Stimulated activated naive B cell treated with anti-CD40 and anti-IgM and Interleukin-4, amounts not matched to agents 10 μg/mL and 1 μg/mL and 100 μg/mL, for 72 hours (primary cell): ENCODE measurements around the gene MAN2B2.

ENCODE experiments used
- ATAC-seq, 2 donors: fragments of 150-1000 bp; cut with Tn5 transposase; replicated peaks; 2 replicates each; pipeline ENCODE4 v1.10.0; 2021; ENCODE audit warnings: moderate library complexity in 1 of 2
- DNase-seq: peaks from one replicate; pipeline ENCODE4 v3.0.0; 2021
- H3K27ac Mint-ChIP-seq: one replicate; pipeline ENCODE4 v1.8.0; 2022; ENCODE audit warnings: mild to moderate bottlenecking, mixed read lengths
- H3K27me3 Mint-ChIP-seq, 2 donors: one replicate each; pipeline ENCODE4 v1.8.0; 2022; ENCODE audit warnings: mixed read lengths in 2 of 2
- H3K36me3 Mint-ChIP-seq, 2 donors: one replicate each; pipeline ENCODE4 v1.8.0; 2022; ENCODE audit warnings: mixed read lengths in 2 of 2, mild to moderate bottlenecking in 1 of 2
- H3K4me1 Mint-ChIP-seq, 2 donors: one replicate each; pipeline ENCODE4 v1.8.0; 2022; ENCODE audit warnings: mixed read lengths in 2 of 2, mild to moderate bottlenecking in 1 of 2
- H3K4me3 Mint-ChIP-seq, 2 donors: one replicate each; pipeline ENCODE4 v1.8.0; 2022; ENCODE audit warnings: mild to moderate bottlenecking in 2 of 2, mixed read lengths in 2 of 2, moderate library complexity in 1 of 2
- H3K9me3 Mint-ChIP-seq, 2 donors: one replicate each; pipeline ENCODE4 v1.8.0; 2022; ENCODE audit warnings: mixed read lengths in 2 of 2, mild to moderate bottlenecking in 1 of 2

Gene MAN2B2

GRCh38 chr4:6567218-6567617 is 7.8 kb upstream of the MAN2B2 start:
- Mint-ChIP-seq H3K27ac (no peak overlapping the region), H3K4me1 (peaks cover 0 to 2% of the 10 kb centered on the region in 2 donors), H3K9me3 (peaks cover 0 to 6% of the 10 kb centered on the region in 2 donors), H3K4me3 (no peak overlapping the region), H3K27me3 (peaks cover 52 to 70% of the 10 kb centered on the region in 2 donors), H3K36me3 (peaks cover 4 to 8% of the 10 kb centered on the region in 2 donors)
- DNase-seq: no peak
- ATAC-seq: no peak

- Mint-ChIP-seq H3K9me3 (peaks cover 0 to 6% of the 10 kb centered on the region in 2 donors), H3K27ac (no peak overlapping the region), H3K4me1 (peaks cover 0 to 2% of the 10 kb centered on the region in 2 donors), H3K4me3 (no peak overlapping the region), H3K27me3 (peaks cover 46 to 63% of the 10 kb centered on the region in 2 donors), H3K36me3 (peaks cover 4 to 8% of the 10 kb centered on the region in 2 donors)
- no peak for ATAC-seq
- DNase-seq: no peak
Measured at GRCh38 chr4:6568148-6568547, 6.8 kb upstream of the MAN2B2 start.

GRCh38 chr4:6568689-6569332 is 6.2 kb upstream of the MAN2B2 start:
- H3K4me1 Mint-ChIP-seq: peaks cover 0 to 2% of the 10 kb centered on the region in 2 donors
- H3K27me3 Mint-ChIP-seq: peaks cover 46 to 63% of the 10 kb centered on the region in 2 donors
- H3K36me3 Mint-ChIP-seq: peaks cover 4 to 8% of the 10 kb centered on the region in 2 donors
- H3K4me3 Mint-ChIP-seq: no peak overlapping the region
- ATAC-seq (no peak), DNase-seq (no peak)
- H3K27ac Mint-ChIP-seq: no peak overlapping the region
- peaks cover 0 to 6% of the 10 kb centered on the region in 2 donors for H3K9me3 Mint-ChIP-seq

- no peak overlapping the region for H3K4me3 Mint-ChIP-seq
- DNase-seq: no peak
Measured at GRCh38 chr4:6571608-6572007, 3.4 kb upstream of the MAN2B2 start.

GRCh38 chr4:6573551-6573950 is 1.4 kb upstream of the MAN2B2 start:
- peaks cover 11 to 16% of the 10 kb centered on the region in 2 donors for H3K36me3 Mint-ChIP-seq
- H3K27ac Mint-ChIP-seq: no peak overlapping the region
- H3K4me3 Mint-ChIP-seq: peak overlapping the region in 1 of 2 donors; percentile 17
- peaks cover 7 to 19% of the 10 kb centered on the region in 2 donors for H3K4me1 Mint-ChIP-seq
- ATAC-seq (no peak), DNase-seq (no peak)
- H3K9me3 Mint-ChIP-seq: peaks cover 0 to 2% of the 10 kb centered on the region in 2 donors
- H3K27me3 Mint-ChIP-seq: peaks cover 10 to 21% of the 10 kb centered on the region in 2 donors

More at GRCh38 chr4:6571608-6572007, 3.4 kb upstream of the MAN2B2 start:
- Mint-ChIP-seq H3K4me1 (peaks cover 4 to 13% of the 10 kb centered on the region in 2 donors), H3K36me3 (no peaks in the 10 kb centered on the region), H3K9me3 (peaks cover 0 to 2% of the 10 kb centered on the region in 2 donors), H3K27ac (no peak overlapping the region), H3K27me3 (peaks cover 26 to 40% of the 10 kb centered on the region in 2 donors)
- no peak for ATAC-seq

GRCh38 chr4:6573986-6574746 is 823 bp upstream of the MAN2B2 start:
- Mint-ChIP-seq H3K27ac (peak overlapping the region; percentile 92), H3K27me3 (peaks cover 5 to 16% of the 10 kb centered on the region in 2 donors), H3K4me1 (peaks cover 7 to 19% of the 10 kb centered on the region in 2 donors), H3K4me3 (peak overlapping the region; percentile 91 to 92), H3K9me3 (peaks cover 0 to 2% of the 10 kb centered on the region in 2 donors), H3K36me3 (peaks cover 14 to 21% of the 10 kb centered on the region in 2 donors)
- peak in 1 of 2 donors; percentile 1 for ATAC-seq
- no peak for DNase-seq

- DNase-seq (no peak), ATAC-seq (no peak)
- Mint-ChIP-seq H3K27ac (peak overlapping the region; percentile 94), H3K27me3 (peaks cover 5% of the 10 kb centered on the region in 2 donors), H3K9me3 (peaks cover 6% of the 10 kb centered on the region in 2 donors), H3K4me1 (peaks cover 9 to 24% of the 10 kb centered on the region in 2 donors), H3K36me3 (peaks cover 29 to 36% of the 10 kb centered on the region in 2 donors), H3K4me3 (peak overlapping the region; percentile 90 to 92)
Measured at GRCh38 chr4:6575503-6576240, 683 bp downstream of the MAN2B2 start.

GRCh38 chr4:6576512-6576911 is 1.5 kb downstream of the MAN2B2 start:
- Mint-ChIP-seq H3K36me3 (peaks cover 36 to 45% of the 10 kb centered on the region in 2 donors), H3K4me1 (peaks cover 9 to 24% of the 10 kb centered on the region in 2 donors), H3K4me3 (no peak overlapping the region), H3K27me3 (no peaks in the 10 kb centered on the region), H3K9me3 (peaks cover 4 to 6% of the 10 kb centered on the region in 2 donors), H3K27ac (no peak overlapping the region)
- DNase-seq: no peak
- no peak for ATAC-seq

- no peak for ATAC-seq
Measured at GRCh38 chr4:6576932-6577331, 1.9 kb downstream of the MAN2B2 start.

GRCh38 chr4:6577409-6577808 is 2.4 kb downstream of the MAN2B2 start:
- Mint-ChIP-seq H3K27ac (no peak overlapping the region), H3K36me3 (peaks cover 42 to 53% of the 10 kb centered on the region in 2 donors), H3K27me3 (no peaks in the 10 kb centered on the region), H3K4me1 (peaks cover 9 to 24% of the 10 kb centered on the region in 2 donors), H3K9me3 (peaks cover 6% of the 10 kb centered on the region in 2 donors), H3K4me3 (no peak overlapping the region)
- ATAC-seq (no peak), DNase-seq (no peak)

More at GRCh38 chr4:6576932-6577331, 1.9 kb downstream of the MAN2B2 start:
- peaks cover 38 to 49% of the 10 kb centered on the region in 2 donors for H3K36me3 Mint-ChIP-seq
- H3K9me3 Mint-ChIP-seq: peaks cover 4 to 6% of the 10 kb centered on the region in 2 donors
- no peaks in the 10 kb centered on the region for H3K27me3 Mint-ChIP-seq
- no peak for DNase-seq
- H3K27ac Mint-ChIP-seq: no peak overlapping the region
- H3K4me3 Mint-ChIP-seq: peak overlapping the region in 1 of 2 donors; percentile 50
- H3K4me1 Mint-ChIP-seq: peaks cover 9 to 24% of the 10 kb centered on the region in 2 donors

- peaks cover 9 to 24% of the 10 kb centered on the region in 2 donors for H3K4me1 Mint-ChIP-seq
- DNase-seq (no peak), ATAC-seq (no peak)
- no peak overlapping the region for H3K4me3 Mint-ChIP-seq
- H3K36me3 Mint-ChIP-seq: peaks cover 49 to 61% of the 10 kb centered on the region in 2 donors
- peaks cover 6% of the 10 kb centered on the region in 2 donors for H3K9me3 Mint-ChIP-seq
- H3K27ac Mint-ChIP-seq: no peak overlapping the region
- no peaks in the 10 kb centered on the region for H3K27me3 Mint-ChIP-seq
Measured at GRCh38 chr4:6578221-6578620, 3.2 kb downstream of the MAN2B2 start.

- Mint-ChIP-seq H3K4me1 (peaks cover 9 to 22% of the 10 kb centered on the region in 2 donors), H3K36me3 (peaks cover 69 to 82% of the 10 kb centered on the region in 2 donors), H3K27ac (no peak overlapping the region), H3K9me3 (peaks cover 10 to 11% of the 10 kb centered on the region in 2 donors), H3K4me3 (no peak overlapping the region), H3K27me3 (no peaks in the 10 kb centered on the region)
- DNase-seq: no peak
- no peak for ATAC-seq
Measured at GRCh38 chr4:6580353-6580752, 5.4 kb downstream of the MAN2B2 start.

- Mint-ChIP-seq H3K27ac (no peak overlapping the region), H3K9me3 (peaks cover 10 to 12% of the 10 kb centered on the region in 2 donors), H3K27me3 (no peaks in the 10 kb centered on the region), H3K4me1 (peaks cover 5 to 11% of the 10 kb centered on the region in 2 donors), H3K36me3 (peaks cover 76 to 89% of the 10 kb centered on the region in 2 donors), H3K4me3 (no peak overlapping the region)
- no peak for ATAC-seq
- no peak for DNase-seq
Measured at GRCh38 chr4:6581566-6582121, 6.7 kb downstream of the MAN2B2 start.
